Esophagus squamous epithelium (tissue), 5 donors: ENCODE results near the gene CHD6. TPM values are rescaled to one million over a fixed set of nuclear protein-coding genes. Genes with fewer than 3 reads are reported as not detected.

Experiments
- DNase-seq: peaks from one replicate; lab custom pipeline; 2025; lab: John Stamatoyannopoulos, UW
- H3K27ac ChIP-seq, 4 donors: fragments of 200-600 bp; sonication (generic); one replicate each; pipeline ENCODE4 v1.5.1; 2016 to 2019; ENCODE audit warnings: mild to moderate bottlenecking in 1 of 4
- H3K27me3 ChIP-seq, 4 donors: fragments of 200-600 bp; sonication (generic); 1 replicate in 3 of 4; 2 replicates in 1 of 4; pipeline versions ENCODE4 v1.5.1 to v1.6.0; 2017 to 2021; ENCODE audit warnings: antibody characterized with exemption in 1 of 4
- H3K36me3 ChIP-seq, 3 donors: fragments of 200-600 bp; sonication (generic); one replicate each; pipeline ENCODE4 v1.5.1; 2016 to 2019
- H3K4me1 ChIP-seq, 3 donors: fragments of 200-600 bp; sonication (generic); one replicate each; pipeline ENCODE4 v1.5.1; 2017 to 2019
- H3K4me3 ChIP-seq, 4 donors: fragments of 200-600 bp; sonication (generic); 1 replicate in 3 of 4; 2 replicates in 1 of 4; pipeline ENCODE4 v1.5.1; 2016 to 2019; ENCODE audit warnings: mild to moderate bottlenecking in 2 of 4, moderate library complexity in 1 of 4
- H3K9me3 ChIP-seq, 3 donors: fragments of 200-600 bp; sonication (generic); one replicate each; pipeline ENCODE4 v1.5.1; 2016 to 2019
- CTCF ChIP-seq, 6 experiments: fragments of 450-650 bp in 4 of 6; fragments of 200-600 bp in 2 of 6; sonication (generic) in 2 of 6; IDR thresholded peaks; one replicate each; pipeline ENCODE4 v1.5.1; 2016 to 2019; ENCODE audit warnings: antibody characterized with exemption in 6 of 6, mild to moderate bottlenecking in 4 of 6, moderate library complexity in 4 of 6
- POLR2A ChIP-seq, 4 donors: fragments of 450-650 bp; IDR thresholded peaks; one replicate each; pipeline ENCODE4 v1.6.1; 2017; ENCODE audit warnings: antibody characterized with exemption in 4 of 4, mild to moderate bottlenecking in 4 of 4, moderate library complexity in 3 of 4
- WGBS, 2 donors: methylation state at CpG; one replicate each; pipeline ENCODE4 v1.1.5; 2018; 5-methylcytosine and 5-hydroxymethylcytosine counted together
- intact Hi-C: fragments of 100-400 bp; cut with DNase I; formaldehyde crosslinking; loops from one replicate; pipeline ENCODE4 v1.15.0; 2022
- total RNA-seq, 4 donors: library from RNA; depleted of rRNA; stranded (reverse); fragments of >200 nt; gene quantifications; one replicate each; pipeline ENCODE4 v1.1.0, GENCODE V29; 2016
- donor health status: DM: yes; HTN: yes; CAD: no.

Gene CHD6
- total RNA-seq, 4 donors from 2014 or later = 11.8 to 29.9 (median 17.6) TPM

GRCh38 chr20:41370176-41370575 is 248.0 kb downstream of the CHD6 start:
- TF ChIP-seq POLR2A (IDR thresholded peaks at IDR 0.05) (no peak), CTCF (IDR thresholded peaks at IDR 0.05) (no peak)
- 77 to 85% methylated on average over 3 of the region's 5 CpGs for WGBS, 2 donors
- no peak for DNase-seq

GRCh38 chr20:41369673-41370072 is 248.5 kb downstream of the CHD6 start:
- Histone ChIP-seq H3K9me3 (peaks cover 0 to 6% (median 0%) of the 10 kb centered on the region in 3 donors), H3K27me3 (peaks cover 0 to 61% (median 5%) of the 10 kb centered on the region in 4 donors), H3K36me3 (no peaks in the 10 kb centered on the region), H3K4me3 (no peak overlapping the region), H3K4me1 (peaks cover 4 to 17% (median 5%) of the 10 kb centered on the region in 3 donors), H3K27ac (no peak overlapping the region)
- intact Hi-C loops = no loop called here
- DNase-seq = no peak
- WGBS, 2 donors = 83 to 92% methylated on average over 2 of the region's 2 CpGs
- TF ChIP-seq POLR2A (IDR thresholded peaks at IDR 0.05) (no peak), CTCF (IDR thresholded peaks at IDR 0.05) (no peak)

More at GRCh38 chr20:41370176-41370575, 248.0 kb downstream of the CHD6 start:
- H3K9me3 ChIP-seq = peaks cover 0 to 6% (median 0%) of the 10 kb centered on the region in 3 donors
- H3K4me1 ChIP-seq = peaks cover 4 to 17% (median 5%) of the 10 kb centered on the region in 3 donors
- H3K27me3 ChIP-seq = peaks cover 0 to 59% (median 5%) of the 10 kb centered on the region in 4 donors
- H3K27ac ChIP-seq = no peak overlapping the region
- intact Hi-C loops = no loop called here
- no peak overlapping the region for H3K4me3 ChIP-seq
- no peaks in the 10 kb centered on the region for H3K36me3 ChIP-seq

- DNase-seq = no peak
- WGBS, 2 donors = 92% methylated on average over 2 to 3 of the region's 3 CpGs
- peaks cover 0 to 6% (median 0%) of the 10 kb centered on the region in 3 donors for H3K9me3 ChIP-seq
- H3K27ac ChIP-seq = no peak overlapping the region
- peaks cover 0 to 63% (median 5%) of the 10 kb centered on the region in 4 donors for H3K27me3 ChIP-seq
- peaks cover 4 to 17% (median 5%) of the 10 kb centered on the region in 3 donors for H3K4me1 ChIP-seq
- intact Hi-C loops = no loop called here
- H3K4me3 ChIP-seq = no peak overlapping the region
- TF ChIP-seq POLR2A (IDR thresholded peaks at IDR 0.05) (no peak), CTCF (IDR thresholded peaks at IDR 0.05) (no peak)
- H3K36me3 ChIP-seq = no peaks in the 10 kb centered on the region
Observed at GRCh38 chr20:41367956-41368355, 250.2 kb downstream of the CHD6 start.

GRCh38 chr20:41367393-41367695 is 250.8 kb downstream of the CHD6 start:
- Histone ChIP-seq H3K9me3 (peaks cover 0 to 6% (median 0%) of the 10 kb centered on the region in 3 donors), H3K36me3 (no peaks in the 10 kb centered on the region), H3K27me3 (peaks cover 0 to 63% (median 5%) of the 10 kb centered on the region in 4 donors), H3K4me3 (no peak overlapping the region), H3K27ac (no peak overlapping the region), H3K4me1 (peaks cover 4 to 21% (median 5%) of the 10 kb centered on the region in 3 donors)
- intact Hi-C loops = no loop called here
- no peak for DNase-seq
- TF ChIP-seq CTCF (IDR thresholded peaks at IDR 0.05) (no peak), POLR2A (IDR thresholded peaks at IDR 0.05) (no peak)
- 79 to 85% methylated on average over 13 of the region's 13 CpGs for WGBS, 2 donors

GRCh38 chr20:41366546-41367392 is 251.4 kb downstream of the CHD6 start, which contains the start of gene EMILIN3:
TSS of gene EMILIN3 (minus strand) at chr20:41366818. CDS start at chr20:41366634, 184 bp downstream.
- H3K4me1 ChIP-seq = peaks cover 4 to 24% (median 5%) of the 10 kb centered on the region in 3 donors
- H3K27me3 ChIP-seq = peaks cover 0 to 63% (median 5%) of the 10 kb centered on the region in 4 donors
- H3K9me3 ChIP-seq = peaks cover 0 to 6% (median 0%) of the 10 kb centered on the region in 3 donors
- no peak within 1 kb of the TSS for H3K27ac ChIP-seq
- no peak for DNase-seq
- TF ChIP-seq POLR2A (IDR thresholded peaks at IDR 0.05) (no peak), CTCF (IDR thresholded peaks at IDR 0.05) (no peak)
- no peaks in the 10 kb centered on the region for H3K36me3 ChIP-seq
- intact Hi-C loops = no loop called here
- WGBS, 2 donors = 45 to 53% methylated on average over 9 of the region's 93 CpGs
- H3K4me3 ChIP-seq = peak within 1 kb of the TSS; percentile 4 to 67 (median 42)
